GM15510 (cell line): Measurements from ENCODE around the gene MSH5.

Experiments
- POLR2A ChIP-seq: IDR thresholded peaks from 3 replicates; pipeline ENCODE4 v1.6.1; 2011; ENCODE audit warnings: borderline replicate concordance; ENCODE audit not compliant: insufficient read length; ENCODE audit errors: extremely low read depth

The MSH5 gene

GRCh38 chr6:31806470-31807272, 66.9 kb downstream of the MSH5 start, which contains the start of gene LSM2:
TSS of gene LSM2 (minus strand) at chr6:31806966. CDS start at chr6:31806757, 209 bp downstream.
- peak; percentile 93 for TF ChIP-seq POLR2A

GRCh38 chr6:31811645-31812044, 71.8 kb downstream of the MSH5 start:
- TF ChIP-seq POLR2A: no peak
